AG08395 (cell line): ENCODE data around the gene CD276.
"Not testable (repeated sequence)": the region's sequence is repeated elsewhere in the genome, so short reads cannot be mapped to it uniquely, and the experiment has no call there.

Source experiments
- DNase-seq: peaks from one replicate; pipeline ENCODE4 v3.0.0; 2012; ENCODE audit warnings: mixed read lengths, low spot score

CD276 gene

DNA sequence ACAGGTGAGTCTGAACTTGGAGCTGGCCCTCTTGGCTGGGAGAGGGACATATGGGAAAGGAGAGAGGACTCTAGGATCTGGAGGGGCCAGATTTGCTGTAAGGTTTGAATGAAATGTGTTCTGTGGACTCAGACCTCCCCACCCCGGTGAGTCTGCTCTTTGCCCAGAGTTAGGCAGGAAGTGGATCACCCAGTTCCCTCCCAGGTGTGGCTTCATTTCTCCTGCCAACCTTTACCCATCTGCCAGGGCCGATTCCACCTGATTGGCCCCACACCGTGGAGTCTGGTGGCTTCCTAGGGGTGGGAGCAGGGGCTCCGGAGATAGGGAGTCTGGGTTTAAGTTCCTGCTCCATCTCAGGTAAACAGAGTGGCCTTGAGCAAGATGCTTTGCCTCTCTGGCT, 25.5 kb downstream of the CD276 start:
- no peak for DNase-seq

GRCh38 chr15:73710321-73710720, 26.1 kb downstream of the CD276 start:
- DNase-seq: no peak

DNA sequence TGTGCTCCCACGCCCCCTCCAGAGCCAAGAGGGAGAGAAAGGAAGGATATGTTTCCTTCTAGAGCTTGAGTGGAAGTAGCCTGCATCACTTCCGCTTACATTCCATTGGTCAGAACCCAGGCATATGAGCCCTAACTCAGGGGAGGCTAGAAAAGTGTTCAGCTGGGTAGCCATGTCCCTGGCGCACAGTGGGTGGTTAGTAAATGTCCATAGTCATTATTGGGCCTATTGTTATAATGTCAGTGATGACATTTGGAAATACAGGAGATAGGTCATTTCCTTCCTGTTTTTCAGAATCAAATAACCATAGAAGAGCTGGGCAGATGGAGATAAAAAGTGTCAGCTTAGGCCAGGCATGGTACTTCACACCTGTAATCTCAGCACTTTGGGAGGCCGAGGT, 27.3 kb downstream of the CD276 start:
- DNase-seq: no peak

- DNase-seq: no peak
Measured at GRCh38 chr15:73712107-73712506, 27.9 kb downstream of the CD276 start.

GRCh38 chr15:73714695-73715301, 30.6 kb downstream of the CD276 start:
- no peak for DNase-seq

- DNase-seq: no peak
Measured at GRCh38 chr15:73715417-73715816, 31.2 kb downstream of the CD276 start.

DNA sequence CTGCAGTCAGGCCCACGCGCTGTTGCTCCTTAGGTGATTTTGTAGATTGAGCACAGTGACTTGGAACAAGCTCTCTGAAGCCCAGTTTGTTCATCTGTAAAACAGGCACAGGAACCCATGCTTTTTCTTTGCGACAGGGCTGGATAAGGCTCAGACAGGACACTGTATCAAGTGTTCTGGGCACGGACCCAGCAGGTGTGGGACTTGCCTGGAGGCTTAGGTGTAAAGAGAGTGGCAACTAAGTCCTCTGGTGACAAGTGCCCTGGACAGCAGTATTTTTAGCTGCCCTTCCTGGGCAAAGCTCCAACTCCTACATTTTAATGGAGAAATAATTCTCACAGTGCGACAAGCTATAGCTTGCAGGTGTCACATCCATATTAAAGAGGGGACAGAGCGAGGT, 32.2 kb downstream of the CD276 start:
- DNase-seq: no peak

DNA sequence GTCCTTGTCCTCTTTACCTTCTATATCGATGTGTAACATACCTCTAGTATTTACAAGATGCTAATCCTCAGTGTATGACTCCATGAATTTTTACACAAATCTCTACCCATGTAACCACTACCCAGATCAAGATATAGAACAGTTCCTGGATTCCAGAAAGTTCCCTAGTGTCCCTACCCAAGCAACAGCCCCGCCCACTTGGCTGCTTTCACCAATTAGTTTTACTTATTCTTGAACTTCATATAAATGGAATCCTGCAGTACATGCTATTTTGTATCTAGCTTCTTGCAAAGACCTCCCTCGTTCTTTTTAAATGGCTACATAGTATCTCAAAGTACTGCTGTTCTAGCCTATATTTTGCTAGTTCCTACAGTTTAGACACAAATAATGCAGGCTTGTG, 33.0 kb downstream of the CD276 start:
- no peak for DNase-seq

GRCh38 chr15:73717802-73718201, 33.6 kb downstream of the CD276 start:
- no peak for DNase-seq

DNA sequence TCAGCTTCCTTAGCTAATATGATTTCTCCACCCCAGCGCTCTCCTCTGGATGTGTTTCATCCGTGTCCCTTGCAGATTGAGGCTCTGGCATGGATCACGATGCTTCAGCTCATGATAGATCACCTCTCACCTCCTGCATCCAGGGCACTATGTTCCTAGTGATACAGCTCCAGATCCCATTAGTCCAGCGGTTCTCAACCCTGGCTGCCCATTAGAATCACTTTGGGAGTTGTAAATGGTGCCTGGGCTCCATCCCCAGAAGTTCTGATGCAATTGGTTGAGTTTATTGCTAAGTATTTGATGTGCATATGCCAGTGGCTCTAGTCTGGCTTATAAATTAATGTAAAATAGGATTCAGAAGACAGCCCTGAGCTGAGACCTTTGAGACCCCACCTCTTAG, 34.5 kb downstream of the CD276 start:
- no peak for DNase-seq

DNA sequence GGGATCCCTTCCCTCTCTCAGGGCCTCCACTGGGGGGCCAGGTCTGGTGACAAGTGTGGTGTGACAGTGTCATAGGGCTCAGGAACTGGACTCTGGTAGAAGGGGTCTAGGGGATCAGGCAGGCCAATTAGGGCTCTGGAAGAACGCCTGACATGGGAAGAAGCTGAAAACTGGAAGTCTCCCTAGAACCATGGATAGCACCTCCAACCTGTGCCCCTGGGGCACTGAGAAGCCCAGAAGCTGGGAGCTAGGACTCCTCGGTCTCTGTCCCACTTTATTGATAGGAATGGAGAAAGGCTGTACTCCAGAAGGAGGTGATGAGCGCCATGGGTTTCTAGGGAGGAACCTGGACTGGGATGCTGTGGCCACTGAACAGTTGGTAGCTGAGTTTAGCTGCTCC, 38.2 kb downstream of the CD276 start:
- no peak for DNase-seq

DNA sequence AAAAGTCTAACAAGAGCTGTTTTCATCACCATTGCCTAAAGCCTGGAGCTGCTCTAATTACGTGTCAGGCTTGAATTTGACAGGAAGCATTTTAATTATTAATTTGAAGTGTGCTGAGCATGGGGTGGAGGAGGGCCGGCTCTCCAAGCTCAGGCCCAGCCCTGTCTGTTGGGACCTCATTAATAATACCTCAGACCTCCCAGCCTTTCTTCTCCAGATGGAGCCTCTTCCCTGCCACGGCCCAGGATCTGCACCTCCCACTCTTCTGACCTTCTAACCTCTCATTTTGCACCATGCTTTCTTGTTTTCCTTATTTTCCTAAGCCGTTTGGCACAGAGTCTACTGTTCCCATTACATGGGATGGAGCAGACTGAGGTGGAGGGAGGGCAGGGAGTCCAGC, 39.0 kb downstream of the CD276 start:
- no peak for DNase-seq

- no peak for DNase-seq
Measured at GRCh38 chr15:73724212-73724611, 40.0 kb downstream of the CD276 start.

- DNase-seq: peak; percentile 68
Measured at GRCh38 chr15:73727330-73727976, 43.3 kb downstream of the CD276 start.

- DNase-seq: not testable (repeated sequence)
Measured at GRCh38 chr15:73732051-73732450, 47.9 kb downstream of the CD276 start.

DNA sequence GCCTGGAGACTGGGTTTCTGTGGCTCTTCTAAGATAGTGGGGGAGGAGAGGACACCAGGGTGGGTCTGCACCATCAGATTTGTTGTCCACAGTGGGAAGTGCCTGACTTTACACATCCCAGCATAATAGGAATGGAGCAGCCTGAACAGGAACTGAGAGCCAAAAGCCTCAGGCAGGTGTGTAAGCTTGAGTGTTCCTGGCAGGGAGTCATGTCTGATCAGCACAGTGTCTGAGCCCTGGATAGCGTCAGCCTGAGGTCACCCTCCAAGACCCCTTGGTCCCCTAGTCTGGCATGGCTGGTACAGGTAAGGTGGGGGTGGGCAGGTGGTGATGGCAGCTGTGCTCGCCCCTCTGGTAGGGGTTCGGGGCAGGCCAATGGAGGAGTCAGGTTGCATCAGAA, 48.7 kb downstream of the CD276 start:
- DNase-seq: no peak

GRCh38 chr15:73737535-73737934, 53.4 kb downstream of the CD276 start:
- no peak for DNase-seq

- DNase-seq: no peak
Measured at GRCh38 chr15:73740152-73741048, 56.2 kb downstream of the CD276 start.

DNA sequence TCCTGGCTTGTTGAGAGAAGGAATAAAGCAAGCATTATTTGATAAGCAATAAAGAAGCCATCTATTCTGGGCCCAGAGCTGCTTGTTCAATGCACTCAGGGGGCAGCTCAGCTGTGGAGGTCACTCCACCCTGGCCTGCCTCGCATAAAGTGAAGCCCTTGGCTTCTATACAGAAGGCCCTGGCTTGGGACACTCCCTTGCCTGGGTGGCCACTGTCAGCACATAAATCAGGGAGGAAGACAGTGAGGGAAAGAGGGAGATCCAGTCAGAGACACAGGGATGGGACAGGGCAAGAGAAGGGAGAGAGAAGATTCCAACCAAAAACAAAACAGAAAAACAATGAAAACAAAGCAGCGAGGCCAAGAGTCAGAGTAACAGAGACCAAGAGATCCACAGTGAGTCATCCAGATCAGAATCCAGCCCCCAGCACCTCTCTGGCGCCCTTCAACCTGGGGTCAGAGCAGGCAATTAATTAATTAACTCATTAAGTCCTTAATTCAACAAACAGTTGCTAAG, 57.2 kb downstream of the CD276 start:
- DNase-seq: peak; percentile 61

DNA sequence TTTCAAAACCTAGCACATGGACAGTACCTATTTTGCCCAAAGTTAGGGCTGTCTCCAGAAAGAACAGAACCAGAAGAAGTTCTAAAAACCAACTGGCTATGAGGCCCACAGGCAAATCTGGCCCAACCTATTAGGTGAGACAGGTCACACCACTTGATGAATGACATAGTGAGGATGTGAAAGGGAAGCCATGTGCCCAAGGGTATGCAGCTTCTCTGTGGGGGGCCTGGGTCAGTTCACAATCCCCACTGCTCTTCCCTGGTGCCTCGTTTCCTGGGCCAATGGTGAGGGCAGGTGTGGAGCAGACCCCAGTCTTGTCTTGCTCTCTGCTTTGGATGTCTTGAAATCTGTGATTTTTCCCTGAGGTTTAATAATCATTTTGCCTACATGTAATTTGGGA, 60.1 kb downstream of the CD276 start:
- DNase-seq: no peak

GRCh38 chr15:73745073-73745472, 60.9 kb downstream of the CD276 start:
- DNase-seq: no peak

DNA sequence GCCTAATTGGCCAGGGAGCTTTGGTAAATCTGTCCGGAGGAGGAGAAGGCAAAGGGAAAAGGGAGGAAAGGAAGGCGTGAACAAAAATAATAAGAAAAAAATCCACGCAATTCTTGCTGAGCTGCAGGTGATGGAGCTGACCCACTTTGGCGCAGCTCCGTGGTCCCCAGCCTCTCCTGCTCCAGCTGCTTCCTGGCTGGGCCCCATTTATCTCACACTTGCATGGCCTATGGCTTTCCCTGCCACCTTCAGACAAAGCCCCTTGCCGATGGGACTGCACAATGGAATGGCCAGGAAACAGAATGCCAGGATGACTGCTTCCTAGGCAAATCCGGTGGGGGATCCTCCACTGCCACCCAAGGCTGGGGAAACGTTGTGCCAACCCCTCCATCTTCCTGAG, 62.1 kb downstream of the CD276 start:
- no peak for DNase-seq

GRCh38 chr15:73746883-73747282, 62.7 kb downstream of the CD276 start:
- DNase-seq: peak; percentile 38
